DMS153 treated with DMSO at 0.1 percent for 48 hours (cell line): ENCODE data around the gene TMEM131.
"Not testable (repeated sequence)": the region's sequence is repeated elsewhere in the genome, so short reads cannot be mapped to it uniquely, and the experiment has no call there.

Source experiments
- DNase-seq: peaks from one replicate; lab custom pipeline; 2025; ENCODE audit not compliant: unreplicated experiment; lab: John Stamatoyannopoulos, UW

Gene TMEM131

GRCh38 chr2:97869722-97870346 is 125.9 kb downstream of the TMEM131 start:
- no peak for DNase-seq

GRCh38 chr2:97868986-97869721 is 126.6 kb downstream of the TMEM131 start:
- DNase-seq: no peak

DNA sequence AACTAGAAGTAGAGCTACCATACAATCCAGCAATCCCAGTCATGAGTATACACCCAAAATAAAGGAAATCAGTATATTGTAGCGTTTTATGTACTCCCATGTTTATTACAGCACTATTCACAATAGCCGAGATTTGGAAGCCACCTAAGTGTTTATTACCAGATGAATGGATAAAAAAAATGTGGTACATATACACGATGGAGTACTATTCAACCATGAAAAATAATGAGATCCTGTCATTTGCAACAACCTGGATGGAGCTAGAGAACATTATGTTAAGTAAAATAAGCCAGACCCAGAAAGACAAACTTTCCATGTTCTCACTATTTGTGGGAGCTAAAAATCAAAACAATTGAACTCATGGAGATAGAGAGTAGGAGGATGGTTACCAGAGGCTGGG is 131.9 kb downstream of the TMEM131 start:
- no peak for DNase-seq

DNA sequence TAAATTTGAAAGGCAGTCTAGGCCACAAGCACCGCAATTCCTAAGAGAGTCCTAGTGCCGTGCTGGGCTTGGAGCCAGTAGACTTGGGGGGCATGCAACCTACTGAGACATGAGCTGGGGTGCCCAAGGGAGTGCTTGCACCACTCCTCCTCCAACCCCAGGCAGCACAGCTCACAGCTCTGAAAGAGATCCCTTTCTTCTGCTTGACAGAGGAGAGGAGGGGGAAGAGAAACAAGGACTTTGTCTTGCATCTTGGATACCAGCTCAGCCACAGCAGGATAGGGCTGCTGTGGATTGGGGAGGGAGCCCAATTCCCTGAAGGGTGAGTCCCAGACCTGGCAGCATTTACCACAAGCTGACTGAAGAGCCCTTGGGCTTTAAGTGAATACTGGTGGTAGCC is 134.6 kb downstream of the TMEM131 start:
- DNase-seq: no peak

DNA sequence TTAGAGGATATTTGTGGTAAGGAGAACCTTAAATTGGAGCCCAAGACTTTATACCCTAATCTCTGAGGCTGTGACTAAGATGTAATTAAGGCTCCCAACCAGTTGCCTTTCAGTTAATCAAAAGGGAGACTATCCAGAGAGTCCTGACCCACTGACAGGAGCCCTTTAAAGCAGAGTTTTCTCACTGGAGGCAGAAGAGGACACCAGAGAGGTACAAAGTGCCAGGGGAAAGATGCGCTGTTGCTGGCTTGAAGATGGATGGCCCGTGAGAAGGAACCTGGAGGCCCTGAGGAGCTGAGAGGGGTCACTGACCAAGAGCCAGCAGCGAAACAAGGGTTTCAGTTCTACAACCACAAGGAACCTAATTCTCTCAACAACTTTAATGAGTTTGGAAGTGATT is 137.3 kb downstream of the TMEM131 start:
- no peak for DNase-seq

DNA sequence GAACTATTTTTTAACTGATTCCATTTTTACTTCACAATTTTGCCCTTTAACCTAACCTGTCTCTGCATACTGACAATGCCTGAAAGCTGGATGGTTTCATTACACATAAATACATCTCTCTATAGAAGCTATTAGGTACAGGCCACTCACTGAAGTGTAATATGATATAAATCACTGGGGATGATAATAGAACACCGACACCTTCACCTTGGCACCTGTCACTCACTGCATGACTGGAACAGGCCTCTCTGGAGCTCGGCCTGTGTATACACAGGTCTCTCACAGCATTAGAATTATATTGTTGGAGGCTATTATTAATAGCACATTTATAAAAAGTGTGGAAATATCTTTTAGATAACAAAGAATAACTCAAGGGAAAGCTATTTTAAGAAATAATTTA is 138.2 kb downstream of the TMEM131 start:
- DNase-seq: no peak

- DNase-seq: not testable (repeated sequence)
Observed at GRCh38 chr2:97853057-97853456, 142.7 kb downstream of the TMEM131 start.

GRCh38 chr2:97851172-97851571 is 144.6 kb downstream of the TMEM131 start:
- no peak for DNase-seq

DNA sequence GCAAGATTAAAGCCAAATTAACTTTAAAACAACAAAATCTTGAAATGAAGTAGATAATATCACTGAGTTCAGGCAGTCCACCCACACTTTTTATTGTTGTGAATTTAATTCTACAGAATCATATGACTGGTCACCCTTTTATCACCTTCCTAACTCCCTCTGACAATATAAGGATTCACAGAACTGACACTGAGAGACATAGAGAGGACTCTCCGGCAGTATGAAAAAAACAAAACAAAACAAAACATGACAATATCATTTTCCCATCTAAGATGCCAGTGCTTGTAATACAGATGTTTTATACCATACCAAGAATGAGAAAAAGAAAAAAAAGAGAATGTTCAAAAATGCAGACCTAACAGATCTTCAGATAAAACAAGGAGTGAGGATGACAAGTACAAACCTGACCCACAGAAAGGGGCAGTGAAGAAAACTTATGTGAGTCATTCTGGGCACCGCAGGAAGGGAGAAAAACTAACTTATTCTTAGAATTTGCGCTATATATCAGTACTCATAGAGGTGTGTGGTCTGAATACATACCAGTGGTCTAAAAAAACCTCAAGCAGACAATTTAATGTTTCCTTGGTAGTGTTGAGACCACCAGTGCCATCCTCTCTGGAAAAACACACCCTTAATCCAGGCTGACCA is 145.7 kb downstream of the TMEM131 start:
- DNase-seq: no peak

- DNase-seq: no peak
Observed at GRCh38 chr2:97848306-97848705, 147.4 kb downstream of the TMEM131 start.

DNA sequence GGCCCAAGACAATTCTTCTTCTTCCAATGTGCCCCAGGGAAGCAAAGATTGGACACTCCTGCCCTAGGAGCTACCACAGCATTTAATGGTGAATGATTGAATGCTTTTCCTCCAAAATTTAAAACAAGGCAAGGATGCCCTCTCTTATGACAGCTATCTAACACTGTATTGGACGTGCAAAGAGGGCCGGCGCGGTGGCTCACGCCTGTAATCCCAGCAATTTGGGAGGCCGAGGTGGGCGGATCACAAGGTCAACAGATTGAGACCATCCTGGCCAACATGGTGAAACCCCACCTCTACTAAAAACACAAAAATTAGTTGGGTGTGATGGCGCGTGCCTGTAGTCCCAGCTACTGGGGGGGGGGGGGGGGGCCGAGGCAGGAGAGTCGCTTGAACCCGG is 149.0 kb downstream of the TMEM131 start:
- DNase-seq: not testable (repeated sequence)

- DNase-seq: no peak
Observed at GRCh38 chr2:97845818-97846217, 149.9 kb downstream of the TMEM131 start.

- no peak for DNase-seq
Observed at GRCh38 chr2:97845133-97845532, 150.6 kb downstream of the TMEM131 start.

DNA sequence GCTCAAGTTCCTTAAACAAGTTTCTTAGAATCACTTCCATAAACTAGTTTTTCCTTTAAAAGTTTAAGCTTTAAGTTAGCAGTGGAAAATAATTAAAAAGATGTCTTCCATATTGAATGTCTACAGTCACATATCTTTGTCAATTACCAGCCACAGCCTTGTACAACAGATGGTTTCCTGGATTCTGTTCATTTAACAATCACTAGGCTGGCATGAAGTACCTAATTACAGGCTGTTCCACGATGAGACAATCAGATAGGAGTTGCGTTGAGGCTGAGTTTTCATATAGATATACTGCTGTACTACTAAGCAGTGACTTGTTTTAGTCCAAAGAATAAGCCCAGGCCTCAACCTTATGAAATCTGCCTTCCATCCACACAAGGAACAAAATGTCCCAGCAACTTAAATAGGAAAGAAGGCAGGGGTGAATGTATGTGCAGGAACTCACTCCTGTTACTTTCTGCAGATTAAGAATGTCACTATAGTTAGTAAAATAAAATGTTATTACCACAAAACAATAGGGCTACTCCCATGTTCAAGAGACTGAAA is 151.4 kb downstream of the TMEM131 start:
- DNase-seq: peak; percentile 29

DNA sequence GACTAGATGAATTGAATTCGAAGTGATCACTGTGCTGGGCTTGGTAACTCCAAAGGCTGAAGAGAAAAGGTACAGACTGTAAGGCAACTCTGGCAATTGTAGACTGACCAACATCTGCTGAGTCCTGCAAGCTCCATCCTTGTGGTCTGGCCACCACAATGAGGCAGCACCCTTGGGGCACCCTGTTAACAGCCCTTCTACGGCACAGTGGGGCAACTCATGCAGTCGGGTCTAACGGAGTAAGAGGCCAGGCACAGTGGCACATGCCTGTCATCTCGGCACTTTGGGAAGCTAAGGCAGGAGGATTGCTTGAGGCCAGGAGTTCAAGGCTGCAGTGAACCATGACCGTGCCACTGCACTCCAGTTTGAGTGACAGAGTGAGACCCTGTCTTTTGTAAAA is 155.6 kb downstream of the TMEM131 start:
- DNase-seq: no peak

- no peak for DNase-seq
Observed at GRCh38 chr2:97834610-97835009, 161.1 kb downstream of the TMEM131 start.

GRCh38 chr2:97831121-97831520 is 164.6 kb downstream of the TMEM131 start:
- no peak for DNase-seq

DNA sequence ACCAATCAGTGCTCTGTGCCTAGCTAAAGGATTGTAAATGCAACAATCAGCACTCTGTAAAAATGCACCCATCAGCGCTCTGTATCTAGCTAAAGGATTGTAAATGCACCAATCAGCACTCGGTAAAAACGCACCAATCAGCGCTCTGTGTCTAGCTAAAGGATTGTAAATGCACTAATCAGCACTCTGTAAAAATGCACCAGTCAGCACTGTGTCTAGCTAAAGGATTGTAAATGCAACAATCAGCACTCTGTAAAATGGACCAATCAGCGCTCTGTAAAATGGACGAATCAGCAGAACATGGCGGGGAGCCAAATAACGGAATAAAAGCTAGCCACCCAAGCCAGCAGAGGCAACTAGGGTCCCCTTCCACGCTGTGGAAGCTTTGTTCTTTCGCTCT is 166.5 kb downstream of the TMEM131 start:
- DNase-seq: not testable (repeated sequence)

DNA sequence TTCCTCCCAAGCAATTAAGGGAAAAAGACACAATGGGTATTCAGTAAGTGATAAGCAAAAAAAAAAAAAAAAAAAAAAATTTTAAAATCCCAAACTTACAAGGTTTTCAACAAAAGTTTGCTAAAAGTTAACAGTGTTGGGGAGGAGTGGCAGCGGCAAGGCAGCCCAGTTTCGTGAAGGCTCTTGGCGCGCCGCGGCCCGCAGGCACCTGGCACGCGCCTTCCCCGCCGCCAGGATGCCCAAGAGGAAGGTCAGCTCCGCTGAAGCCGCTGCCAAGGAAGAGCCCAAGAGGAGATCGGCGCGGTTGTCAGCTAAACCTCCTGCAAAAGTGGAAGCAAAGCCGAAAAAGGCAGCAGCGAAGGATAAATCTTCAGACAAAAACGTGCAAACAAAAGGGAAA is 168.7 kb downstream of the TMEM131 start:
- DNase-seq: not testable (repeated sequence)

- not testable (repeated sequence) for DNase-seq
Observed at GRCh38 chr2:97826266-97826847, 169.4 kb downstream of the TMEM131 start.

DNA sequence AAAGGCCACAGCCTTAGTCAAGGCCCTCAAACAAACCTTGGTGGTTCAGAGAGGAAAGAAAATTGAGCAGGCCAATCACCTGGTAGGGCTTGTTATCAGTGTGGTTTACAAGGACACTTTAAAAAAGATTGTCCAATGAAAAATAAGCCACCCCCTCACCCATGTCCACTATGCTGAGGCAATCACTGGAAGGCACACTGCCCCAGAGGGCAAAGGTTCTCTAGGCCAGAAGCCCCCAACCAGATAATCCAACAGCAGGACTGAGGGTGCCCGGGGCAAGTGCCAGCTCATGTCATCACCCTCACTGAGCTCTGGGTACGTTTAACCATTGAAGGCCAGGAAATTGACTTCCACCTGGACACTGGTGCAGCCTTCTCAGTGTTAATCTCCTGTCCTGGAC is 171.7 kb downstream of the TMEM131 start:
- not testable (repeated sequence) for DNase-seq

DNA sequence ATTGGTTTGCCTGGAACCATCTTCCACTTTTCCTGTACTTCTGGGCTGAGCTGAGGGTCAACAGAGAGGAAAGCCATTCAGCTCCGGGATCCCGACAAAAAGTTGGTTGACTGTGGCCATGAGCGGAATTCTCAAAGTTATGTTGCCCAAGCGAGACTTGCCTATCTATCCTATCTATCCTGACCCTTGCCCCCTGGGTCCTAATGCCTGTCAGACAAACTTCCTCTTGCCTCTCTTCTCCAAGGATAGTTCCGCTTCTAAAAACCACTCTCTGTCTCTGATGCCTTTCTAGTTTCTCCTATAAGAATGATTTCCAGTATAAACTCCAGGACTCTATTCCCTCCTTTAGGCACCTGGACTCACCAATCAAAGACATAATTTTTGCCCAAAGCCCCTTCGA is 173.9 kb downstream of the TMEM131 start:
- not testable (repeated sequence) for DNase-seq
